Inferior parietal cortex (tissue), 1 donor: ENCODE measurements around the gene RGMB.
A peak's percentile ranks its signal among the peaks of the same experiment; 100 is the strongest.

Experiments used
- DNase-seq: peaks from one replicate; pipeline ENCODE4 v3.0.0-alpha.2; 2016; ENCODE audit errors: extremely low spot score

Gene RGMB

DNA sequence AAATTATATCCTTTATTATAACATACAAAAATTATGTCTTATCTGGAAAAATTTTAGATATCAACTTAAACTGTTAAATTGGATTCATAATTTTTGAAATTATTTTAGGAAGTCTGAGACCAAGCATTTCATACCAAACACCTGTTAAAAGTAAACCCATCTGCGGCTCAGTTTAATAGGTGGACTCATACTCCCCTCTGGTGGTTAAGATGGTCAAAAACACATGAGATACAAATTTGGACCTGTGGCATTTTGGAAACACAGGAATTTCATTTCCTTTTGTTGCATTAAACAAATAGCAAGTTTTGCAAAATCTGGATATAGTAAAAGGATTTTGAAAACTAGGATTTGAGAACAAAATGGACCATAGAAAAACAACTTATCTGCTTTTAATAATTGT is 53.7 kb downstream of the RGMB start:
- DNase-seq = peak; percentile 27

DNA sequence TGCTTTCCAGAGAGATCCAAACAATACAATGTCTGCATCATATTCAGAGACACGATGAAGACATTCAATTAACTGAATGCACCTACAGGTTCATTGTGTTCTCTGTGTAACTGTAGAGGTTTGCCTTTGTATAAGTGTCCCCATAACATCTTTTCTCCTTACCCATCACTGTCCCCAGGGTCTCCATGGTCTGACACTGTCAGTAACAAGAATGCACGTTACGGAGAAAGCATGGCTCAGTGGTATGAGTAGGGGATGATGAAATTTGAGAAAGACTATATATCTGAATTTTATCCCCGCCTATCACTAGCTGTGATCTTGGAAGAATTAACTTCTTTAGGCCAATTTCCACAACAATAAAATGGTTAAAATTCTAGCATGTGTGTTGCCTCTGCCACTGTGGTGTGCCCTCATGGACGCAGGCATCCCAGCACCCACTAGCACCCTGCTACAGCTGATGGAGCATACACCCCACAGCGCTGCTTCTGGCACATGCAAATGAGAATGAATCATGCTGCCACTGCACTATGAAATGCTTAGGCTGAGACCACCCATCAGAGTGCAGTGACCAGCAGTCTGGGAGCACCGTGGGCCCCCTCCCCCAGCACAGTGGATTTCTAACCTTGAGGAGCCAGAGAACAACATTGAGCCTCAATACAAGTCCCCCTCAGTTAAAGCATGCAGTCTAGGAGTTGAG is 54.3 kb downstream of the RGMB start:
- DNase-seq = no peak

DNA sequence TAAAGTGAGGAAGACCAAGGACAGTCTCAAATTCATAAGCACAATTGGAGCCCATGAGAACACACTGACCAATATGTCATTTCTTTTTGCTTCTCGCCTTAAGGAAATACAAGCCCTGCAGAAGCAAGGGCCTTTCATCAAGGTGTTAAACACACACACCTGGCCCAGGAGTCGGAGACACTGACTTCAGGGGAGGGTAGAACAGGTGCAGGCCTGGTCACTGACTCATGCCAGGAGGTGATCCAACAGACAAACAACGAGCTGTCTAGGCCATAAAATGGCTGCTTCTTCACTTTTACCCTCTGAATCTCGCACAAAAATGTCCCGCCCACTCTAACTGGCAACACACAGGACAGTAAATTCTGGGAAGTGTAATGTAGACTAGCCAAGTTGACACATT is 62.7 kb downstream of the RGMB start:
- no peak for DNase-seq

DNA sequence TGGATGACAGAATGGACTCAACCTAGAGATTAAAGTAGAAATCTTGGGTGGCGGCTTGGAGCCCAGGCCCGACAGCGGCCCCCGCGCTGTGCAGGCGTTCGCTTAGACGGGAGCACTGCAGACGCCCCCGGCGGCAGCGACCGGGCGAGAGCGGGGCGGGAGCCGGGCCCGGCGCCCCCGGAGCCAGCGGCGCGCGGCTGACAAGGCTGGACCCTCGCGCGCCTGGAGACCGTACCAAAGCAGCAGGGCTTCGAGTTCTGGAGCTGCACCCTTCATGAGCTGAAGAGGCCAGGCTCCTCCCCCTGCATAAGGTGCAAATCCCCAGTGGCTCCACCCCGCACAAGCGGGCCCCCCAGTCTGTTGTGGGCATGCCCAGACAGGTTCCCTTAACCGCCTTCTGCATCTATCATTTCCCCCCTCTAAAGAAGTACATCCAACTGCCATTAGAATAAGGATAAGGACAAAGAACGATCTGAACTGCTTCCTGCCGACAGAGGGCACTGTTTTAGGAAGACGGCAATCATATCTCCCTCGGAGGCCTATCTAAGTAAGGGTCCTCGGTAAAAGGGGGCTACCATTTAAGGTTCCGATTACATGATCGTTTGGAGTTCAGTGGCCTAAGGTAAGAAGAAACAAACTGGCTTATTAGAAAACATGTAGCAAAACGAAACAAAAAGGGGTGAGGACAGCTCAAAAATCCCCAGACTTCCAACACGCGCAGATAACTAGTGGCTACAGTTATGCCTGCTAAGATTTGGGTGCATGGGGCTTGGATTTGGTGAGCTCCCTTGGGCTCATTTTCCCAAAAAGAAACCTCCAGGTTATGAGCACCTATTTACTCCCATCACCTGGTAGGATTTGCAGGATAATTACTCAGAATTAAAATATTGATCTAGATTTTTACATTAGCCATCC is 66.3 kb downstream of the RGMB start:
- DNase-seq = no peak

DNA sequence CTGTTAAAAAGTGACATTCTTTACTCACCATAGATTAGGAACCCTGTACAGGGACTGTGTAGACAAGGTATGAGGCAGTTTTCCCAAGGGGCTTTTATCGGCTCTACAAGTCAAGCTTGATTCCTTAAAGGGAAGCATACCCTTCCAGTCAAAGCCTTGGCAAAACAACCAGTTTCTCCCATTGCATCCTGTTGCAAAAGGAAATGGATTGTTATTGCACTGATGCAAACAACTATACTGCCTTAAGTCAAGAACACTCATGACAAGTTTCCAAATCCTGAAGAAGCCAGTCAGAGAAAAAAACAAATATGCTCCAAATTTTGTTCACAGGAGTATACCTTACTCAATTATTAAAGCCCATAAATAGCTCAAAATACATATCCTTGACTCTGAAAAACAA is 67.5 kb downstream of the RGMB start:
- no peak for DNase-seq

DNA sequence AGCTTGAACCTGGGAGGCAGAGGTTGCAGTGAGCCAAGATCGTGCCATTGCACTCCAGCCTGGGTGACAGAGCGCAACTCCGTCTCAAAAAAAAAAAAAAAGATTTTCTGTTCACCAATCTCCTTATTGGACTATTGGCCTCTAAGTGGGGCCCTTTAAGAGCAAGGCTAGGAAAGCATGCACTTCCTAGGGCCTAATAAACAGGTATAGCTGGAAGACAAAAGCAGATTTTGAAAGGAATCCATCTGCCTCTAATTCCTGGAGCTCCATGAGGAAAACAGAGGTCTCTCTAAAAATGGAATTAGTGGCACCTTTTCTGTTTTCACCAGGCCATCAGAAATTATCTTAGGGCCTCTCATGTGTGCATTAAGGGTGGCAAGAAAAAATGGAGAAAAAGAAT is 70.0 kb downstream of the RGMB start:
- no peak for DNase-seq

DNA sequence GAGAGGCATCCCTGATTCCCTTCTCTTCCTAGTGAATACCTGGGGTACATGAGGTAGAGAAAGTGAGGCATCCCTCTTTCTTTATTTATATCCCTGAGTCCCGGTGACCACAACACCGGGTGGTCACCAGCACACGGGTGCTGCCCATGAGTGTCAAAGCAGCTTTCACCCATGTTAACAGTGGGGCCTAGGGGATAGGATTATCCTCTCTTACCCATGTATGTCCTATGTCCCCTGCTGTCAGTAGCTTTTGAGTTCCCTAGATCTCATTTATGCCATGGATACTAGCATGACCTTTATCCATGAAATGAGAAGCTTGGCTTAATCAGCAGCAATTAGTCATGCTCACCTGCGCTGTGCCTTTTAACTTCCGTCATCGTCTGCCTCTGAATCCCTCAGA is 71.4 kb downstream of the RGMB start:
- no peak for DNase-seq

DNA sequence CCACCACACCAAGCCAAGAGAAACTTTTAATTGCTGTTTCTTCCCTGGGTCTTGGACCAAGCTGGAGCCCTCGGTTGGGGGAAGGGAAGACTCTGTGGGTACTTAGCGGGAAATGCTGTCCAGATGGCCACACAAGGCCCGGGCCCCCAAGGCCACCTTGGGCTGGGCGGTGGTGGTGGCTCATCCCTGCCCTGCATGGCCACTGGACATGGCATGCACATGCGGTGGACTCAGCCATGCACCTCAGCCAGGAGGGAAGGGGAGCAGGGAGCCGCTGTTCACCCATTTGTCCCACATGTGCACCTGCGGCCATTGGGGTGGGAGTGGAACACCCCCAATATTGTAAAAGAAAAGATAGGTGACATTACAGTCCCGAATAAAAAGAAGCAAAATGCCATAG is 72.4 kb downstream of the RGMB start:
- DNase-seq = no peak
